Measurements from ENCODE around the gene POU2AF1.

Gene POU2AF1

GRCh38 chr11:111347002-111347722 is 31.9 kb downstream of the POU2AF1 start:
- no peak overlapping the region for H3K27ac ChIP-seq (ENCODE audit: insufficient read depth, low read depth, low read length, poor library complexity, severe bottlenecking)
- H3K9me3 ChIP-seq (ENCODE audit: control insufficient read depth, low read length): no peaks in the 10 kb centered on the region
- WGBS, 2 experiments: 93 to 98% methylated on average over 5 of the region's 6 CpGs
- no peak overlapping the region for H3K4me3 ChIP-seq (ENCODE audit: insufficient read depth, low read depth, low read length)
- no peaks in the 10 kb centered on the region for H3K4me1 ChIP-seq (ENCODE audit: control insufficient read depth, insufficient read depth, low read length)
- no peaks in the 10 kb centered on the region for H3K27me3 ChIP-seq (ENCODE audit: control insufficient read depth, insufficient read depth, low read length, poor library complexity, severe bottlenecking)
- no peaks in the 10 kb centered on the region for H3K36me3 ChIP-seq (ENCODE audit: control insufficient read depth, insufficient read depth, low read length)

DNA sequence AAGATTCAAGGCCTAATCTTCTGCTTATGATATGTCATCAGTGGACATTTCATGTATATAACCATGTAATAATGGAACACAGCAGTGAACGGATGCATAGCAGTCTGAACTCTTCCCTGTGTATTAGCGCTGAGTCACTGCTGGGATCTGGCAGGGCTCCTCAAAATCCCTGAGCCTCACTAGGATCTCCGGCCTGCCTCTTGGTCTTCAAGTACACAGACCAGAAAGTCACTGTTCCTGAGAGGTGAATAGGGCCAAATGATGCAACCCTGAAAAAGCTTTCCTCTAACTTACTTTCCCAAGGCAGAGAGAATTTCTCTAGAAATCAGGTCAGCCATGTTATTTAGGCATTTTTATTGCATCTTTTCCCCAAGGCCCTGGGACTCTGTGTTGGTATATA is 35.0 kb downstream of the POU2AF1 start:
- no peak overlapping the region for H3K27ac ChIP-seq (ENCODE audit: insufficient read depth, low read depth, low read length, poor library complexity, severe bottlenecking)
- peaks cover 3% of the 10 kb centered on the region for H3K9me3 ChIP-seq (ENCODE audit: control insufficient read depth, low read length)
- H3K4me1 ChIP-seq (ENCODE audit: control insufficient read depth, insufficient read depth, low read length): no peaks in the 10 kb centered on the region
- no peaks in the 10 kb centered on the region for H3K27me3 ChIP-seq (ENCODE audit: control insufficient read depth, insufficient read depth, low read length, poor library complexity, severe bottlenecking)
- no peaks in the 10 kb centered on the region for H3K36me3 ChIP-seq (ENCODE audit: control insufficient read depth, insufficient read depth, low read length)
- WGBS, 2 experiments: 94 to 97% methylated on average over 3 of the region's 3 CpGs
- H3K4me3 ChIP-seq (ENCODE audit: insufficient read depth, low read depth, low read length): no peak overlapping the region

- WGBS, 2 experiments: 95 to 96% methylated on average over 3 of the region's 3 CpGs
- H3K4me3 ChIP-seq (ENCODE audit: insufficient read depth, low read depth, low read length): no peak overlapping the region
- H3K27me3 ChIP-seq (ENCODE audit: control insufficient read depth, insufficient read depth, low read length, poor library complexity, severe bottlenecking): no peaks in the 10 kb centered on the region
- no peaks in the 10 kb centered on the region for H3K36me3 ChIP-seq (ENCODE audit: control insufficient read depth, insufficient read depth, low read length)
- H3K9me3 ChIP-seq (ENCODE audit: control insufficient read depth, low read length): peaks cover 3% of the 10 kb centered on the region
- no peak overlapping the region for H3K27ac ChIP-seq (ENCODE audit: insufficient read depth, low read depth, low read length, poor library complexity, severe bottlenecking)
- H3K4me1 ChIP-seq (ENCODE audit: control insufficient read depth, insufficient read depth, low read length): no peaks in the 10 kb centered on the region
Measured at GRCh38 chr11:111342329-111342728, 36.7 kb downstream of the POU2AF1 start.

GRCh38 chr11:111339758-111340388 is 39.2 kb downstream of the POU2AF1 start:
- no peak overlapping the region for H3K4me3 ChIP-seq (ENCODE audit: insufficient read depth, low read depth, low read length)
- H3K4me1 ChIP-seq (ENCODE audit: control insufficient read depth, insufficient read depth, low read length): peaks cover 2% of the 10 kb centered on the region
- no peaks in the 10 kb centered on the region for H3K36me3 ChIP-seq (ENCODE audit: control insufficient read depth, insufficient read depth, low read length)
- peaks cover 3% of the 10 kb centered on the region for H3K9me3 ChIP-seq (ENCODE audit: control insufficient read depth, low read length)
- no peak overlapping the region for H3K27ac ChIP-seq (ENCODE audit: insufficient read depth, low read depth, low read length, poor library complexity, severe bottlenecking)
- H3K27me3 ChIP-seq (ENCODE audit: control insufficient read depth, insufficient read depth, low read length, poor library complexity, severe bottlenecking): no peaks in the 10 kb centered on the region

DNA sequence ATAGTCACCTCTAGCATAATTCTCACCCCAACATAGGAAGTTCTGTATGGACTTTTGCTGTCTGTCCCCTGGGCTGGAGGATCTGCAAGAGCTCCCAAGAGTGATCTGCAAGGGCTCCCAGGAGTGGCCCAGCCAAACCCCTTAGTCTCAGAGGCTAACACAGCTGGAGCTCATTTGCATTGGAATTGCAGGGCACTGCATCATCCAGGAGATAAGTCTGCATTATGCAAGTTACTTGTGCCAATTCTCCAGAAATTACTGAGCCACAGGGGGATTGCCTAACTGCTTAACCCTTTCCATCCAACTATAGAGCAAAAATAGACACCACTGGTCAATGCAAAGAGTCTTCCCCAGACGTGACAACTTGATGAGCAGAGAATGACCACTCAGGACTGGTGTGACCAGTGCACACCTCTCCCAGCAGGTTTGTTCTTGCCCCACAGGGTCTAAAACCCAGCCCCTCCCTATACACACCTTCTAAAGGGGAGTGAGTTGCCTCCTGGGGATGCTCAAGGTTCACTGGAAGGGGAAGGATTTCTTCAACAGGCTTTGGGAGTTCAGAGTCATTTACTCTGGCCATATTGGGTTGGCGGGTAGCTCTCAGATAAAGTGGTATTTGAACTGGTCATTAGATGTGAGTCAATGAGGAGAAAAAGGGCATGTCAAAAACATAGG is 42.4 kb downstream of the POU2AF1 start:
- H3K27ac ChIP-seq (ENCODE audit: insufficient read depth, low read depth, low read length, poor library complexity, severe bottlenecking): no peak overlapping the region
- no peaks in the 10 kb centered on the region for H3K27me3 ChIP-seq (ENCODE audit: control insufficient read depth, insufficient read depth, low read length, poor library complexity, severe bottlenecking)
- peaks cover 3% of the 10 kb centered on the region for H3K9me3 ChIP-seq (ENCODE audit: control insufficient read depth, low read length)
- peaks cover 2% of the 10 kb centered on the region for H3K4me1 ChIP-seq (ENCODE audit: control insufficient read depth, insufficient read depth, low read length)
- H3K36me3 ChIP-seq (ENCODE audit: control insufficient read depth, insufficient read depth, low read length): no peaks in the 10 kb centered on the region
- H3K4me3 ChIP-seq (ENCODE audit: insufficient read depth, low read depth, low read length): no peak overlapping the region
- 75 to 85% methylated on average over 2 of the region's 2 CpGs for WGBS, 2 experiments

DNA sequence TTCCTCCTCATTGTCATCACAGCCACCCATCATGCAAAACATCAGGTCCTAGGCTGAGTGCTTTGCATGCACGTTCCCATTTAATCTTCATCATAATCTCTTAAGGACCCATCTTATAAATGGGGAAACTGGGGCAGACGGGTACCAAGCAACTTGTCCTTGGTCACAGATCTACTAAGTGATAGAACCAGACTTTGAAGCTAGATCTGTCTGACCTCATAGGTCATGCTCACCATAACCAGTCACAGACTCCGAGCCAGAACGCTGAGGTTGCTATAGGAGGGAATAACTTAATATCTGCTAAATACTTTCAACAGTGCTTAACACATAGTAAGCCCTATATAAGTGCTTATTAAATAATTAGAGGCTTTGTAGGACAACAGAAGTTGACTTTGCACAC is 43.0 kb downstream of the POU2AF1 start:
- no peaks in the 10 kb centered on the region for H3K36me3 ChIP-seq (ENCODE audit: control insufficient read depth, insufficient read depth, low read length)
- H3K9me3 ChIP-seq (ENCODE audit: control insufficient read depth, low read length): peaks cover 3% of the 10 kb centered on the region
- H3K4me1 ChIP-seq (ENCODE audit: control insufficient read depth, insufficient read depth, low read length): peaks cover 2% of the 10 kb centered on the region
- no peak overlapping the region for H3K27ac ChIP-seq (ENCODE audit: insufficient read depth, low read depth, low read length, poor library complexity, severe bottlenecking)
- no peak overlapping the region for H3K4me3 ChIP-seq (ENCODE audit: insufficient read depth, low read depth, low read length)
- WGBS, 2 experiments: 96 to 98% methylated on average over 2 to 3 of the region's 4 CpGs
- no peaks in the 10 kb centered on the region for H3K27me3 ChIP-seq (ENCODE audit: control insufficient read depth, insufficient read depth, low read length, poor library complexity, severe bottlenecking)

- no peaks in the 10 kb centered on the region for H3K36me3 ChIP-seq (ENCODE audit: control insufficient read depth, insufficient read depth, low read length)
- no peaks in the 10 kb centered on the region for H3K27me3 ChIP-seq (ENCODE audit: control insufficient read depth, insufficient read depth, low read length, poor library complexity, severe bottlenecking)
- peaks cover 3% of the 10 kb centered on the region for H3K9me3 ChIP-seq (ENCODE audit: control insufficient read depth, low read length)
- 96% methylated on average over 6 of the region's 6 CpGs for WGBS, 2 experiments
- H3K27ac ChIP-seq (ENCODE audit: insufficient read depth, low read depth, low read length, poor library complexity, severe bottlenecking): no peak overlapping the region
- H3K4me1 ChIP-seq (ENCODE audit: control insufficient read depth, insufficient read depth, low read length): peaks cover 2% of the 10 kb centered on the region
- no peak overlapping the region for H3K4me3 ChIP-seq (ENCODE audit: insufficient read depth, low read depth, low read length)
Measured at GRCh38 chr11:111335549-111335948, 43.5 kb downstream of the POU2AF1 start.

DNA sequence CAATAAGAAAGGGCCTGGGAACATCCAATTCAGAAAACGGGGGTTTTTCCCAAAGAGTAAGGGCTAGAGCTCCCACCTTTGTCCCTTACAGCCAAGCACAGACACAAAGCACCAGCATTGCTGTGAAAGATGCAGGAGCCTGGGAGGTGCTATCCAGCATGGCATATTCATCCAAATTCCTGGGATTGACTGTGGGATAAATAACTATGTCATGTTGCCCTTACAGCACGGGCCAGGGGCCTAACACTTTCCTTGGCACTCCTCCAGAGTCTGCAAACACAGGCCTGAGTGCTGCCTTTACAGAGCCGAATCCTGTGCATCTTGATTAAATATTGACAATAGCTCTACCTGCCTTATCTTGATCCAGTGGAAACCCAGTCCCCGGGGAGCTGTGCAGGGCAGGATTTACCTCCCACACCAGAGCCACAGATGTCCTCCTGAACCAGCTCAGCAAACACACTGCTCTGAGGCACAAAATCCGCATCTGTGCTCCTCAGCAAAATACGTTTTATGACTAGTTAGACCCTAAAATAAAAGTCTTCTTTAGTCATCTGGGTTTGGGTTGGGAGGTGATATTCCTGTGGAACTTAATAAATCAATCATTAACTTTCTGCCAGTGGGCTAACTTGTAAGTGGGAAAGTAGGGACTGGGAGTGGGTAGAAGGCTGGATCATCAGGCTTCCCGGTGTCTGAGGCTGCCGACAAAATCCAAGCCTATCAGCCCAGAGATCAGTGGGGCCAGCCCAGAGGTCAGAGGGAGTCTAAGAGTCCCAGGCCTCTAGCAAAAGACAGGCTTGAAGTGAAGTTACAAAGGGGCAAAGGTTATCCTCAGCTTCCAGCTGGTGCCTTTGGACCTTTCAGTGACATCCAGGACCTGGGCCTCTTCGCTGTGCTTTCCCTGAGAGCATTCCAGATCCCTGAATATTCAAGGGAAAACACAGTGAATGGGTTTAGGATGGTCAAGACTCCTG is 44.3 kb downstream of the POU2AF1 start:
- Histone ChIP-seq H3K36me3 (ENCODE audit: control insufficient read depth, insufficient read depth, low read length) (no peaks in the 10 kb centered on the region), H3K4me1 (ENCODE audit: control insufficient read depth, insufficient read depth, low read length) (peaks cover 2% of the 10 kb centered on the region), H3K9me3 (ENCODE audit: control insufficient read depth, low read length) (peaks cover 2% of the 10 kb centered on the region), H3K27ac (ENCODE audit: insufficient read depth, low read depth, low read length, poor library complexity, severe bottlenecking) (no peak overlapping the region), H3K4me3 (ENCODE audit: insufficient read depth, low read depth, low read length) (no peak overlapping the region), H3K27me3 (ENCODE audit: control insufficient read depth, insufficient read depth, low read length, poor library complexity, severe bottlenecking) (no peaks in the 10 kb centered on the region)
- 88 to 89% methylated on average over 9 of the region's 9 CpGs for WGBS, 2 experiments

GRCh38 chr11:111331711-111332479 is 47.2 kb downstream of the POU2AF1 start:
- Histone ChIP-seq H3K36me3 (ENCODE audit: control insufficient read depth, insufficient read depth, low read length) (no peaks in the 10 kb centered on the region), H3K9me3 (ENCODE audit: control insufficient read depth, low read length) (no peaks in the 10 kb centered on the region), H3K27me3 (ENCODE audit: control insufficient read depth, insufficient read depth, low read length, poor library complexity, severe bottlenecking) (no peaks in the 10 kb centered on the region), H3K27ac (ENCODE audit: insufficient read depth, low read depth, low read length, poor library complexity, severe bottlenecking) (no peak overlapping the region), H3K4me1 (ENCODE audit: control insufficient read depth, insufficient read depth, low read length) (peaks cover 2% of the 10 kb centered on the region), H3K4me3 (ENCODE audit: insufficient read depth, low read depth, low read length) (no peak overlapping the region)
- WGBS, 2 experiments: 90 to 93% methylated on average over 4 of the region's 4 CpGs

Data from ectodermal cell (in vitro differentiated cells).